GM04503 (cell line): ENCODE results near the gene STOM.

Experiments
- DNase-seq: peaks from one replicate; pipeline ENCODE4 v3.0.0-alpha.2; 2012; ENCODE audit warnings: low read depth

Gene STOM

GRCh38 chr9:121322037-121322736 lies 47.9 kb downstream of the STOM start:
- peak; percentile 93 for DNase-seq

- DNase-seq, result no peak
Measured at GRCh38 chr9:121321016-121321503, 49.0 kb downstream of the STOM start.

- DNase-seq, result no peak
Measured at GRCh38 chr9:121319383-121319780, 50.7 kb downstream of the STOM start.

- DNase-seq, result no peak
Measured at GRCh38 chr9:121318631-121319382, 51.2 kb downstream of the STOM start.

DNA sequence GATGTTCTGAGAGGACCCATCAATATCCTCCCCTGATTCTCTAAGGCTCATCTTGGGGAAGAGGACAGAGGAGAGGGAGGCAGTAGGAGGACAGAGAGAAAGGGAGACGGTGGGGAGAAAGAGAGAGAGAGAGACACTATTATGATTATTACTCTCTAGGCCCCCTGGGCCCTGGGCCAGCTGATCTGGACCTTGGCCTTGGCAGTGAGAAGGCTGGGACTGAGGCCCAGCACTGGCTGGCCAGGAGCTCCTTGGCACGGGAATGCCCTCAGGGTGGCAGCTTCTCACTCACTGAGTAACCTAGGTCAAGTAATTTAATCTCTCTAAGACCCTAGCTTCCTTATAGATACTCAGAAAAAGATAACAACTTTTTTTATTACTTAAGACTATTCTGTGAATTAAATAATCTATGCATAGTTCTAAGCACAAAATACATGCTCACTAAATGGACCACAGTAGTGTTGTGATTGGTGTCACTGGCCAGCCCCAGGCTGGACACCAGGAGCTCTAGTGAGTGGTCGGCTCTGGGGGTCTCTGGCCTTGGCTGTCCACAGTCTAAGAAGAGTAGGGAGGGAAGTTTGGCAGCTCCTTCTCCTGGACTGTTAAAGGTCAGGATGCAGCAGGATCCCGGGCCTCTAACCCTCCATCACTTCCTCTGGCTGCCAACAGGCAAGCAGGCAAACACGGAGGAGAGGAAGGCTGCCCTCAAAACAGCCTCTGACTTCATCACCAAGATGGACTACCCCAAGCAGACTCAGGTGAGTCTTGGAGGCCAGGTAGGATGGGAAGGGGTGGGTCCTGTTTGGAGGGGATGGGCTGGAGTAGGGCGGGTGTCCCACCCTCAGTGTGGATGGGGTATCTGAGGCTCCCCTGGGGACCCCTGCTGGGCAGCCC lies 52.1 kb downstream of the STOM start:
- DNase-seq, result no peak

DNA sequence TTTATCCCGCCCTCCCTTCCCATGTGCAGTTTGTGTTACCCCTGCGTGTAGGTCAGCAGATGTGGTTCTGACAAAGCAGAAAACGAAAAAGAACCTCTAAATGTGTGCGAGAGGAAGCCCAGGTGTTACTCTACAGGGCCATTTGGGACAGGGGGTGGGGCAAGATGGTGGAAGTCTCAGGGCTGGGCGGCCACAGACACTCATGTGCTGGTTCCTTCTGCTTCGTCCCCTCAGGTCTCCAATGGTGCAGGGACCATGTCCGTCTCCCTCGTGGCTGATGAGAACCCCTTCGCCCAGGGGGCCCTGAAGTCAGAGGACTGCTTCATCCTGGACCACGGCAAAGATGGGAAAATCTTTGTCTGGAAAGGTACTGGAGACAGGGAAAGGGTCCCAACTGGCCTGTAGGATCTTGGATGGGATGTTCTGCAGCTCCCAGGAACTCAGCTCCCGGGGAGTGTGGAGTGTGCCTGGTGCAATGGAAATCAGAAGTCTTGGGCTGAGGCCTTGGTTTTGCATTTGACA lies 53.1 kb downstream of the STOM start:
- DNase-seq, result no peak

DNA sequence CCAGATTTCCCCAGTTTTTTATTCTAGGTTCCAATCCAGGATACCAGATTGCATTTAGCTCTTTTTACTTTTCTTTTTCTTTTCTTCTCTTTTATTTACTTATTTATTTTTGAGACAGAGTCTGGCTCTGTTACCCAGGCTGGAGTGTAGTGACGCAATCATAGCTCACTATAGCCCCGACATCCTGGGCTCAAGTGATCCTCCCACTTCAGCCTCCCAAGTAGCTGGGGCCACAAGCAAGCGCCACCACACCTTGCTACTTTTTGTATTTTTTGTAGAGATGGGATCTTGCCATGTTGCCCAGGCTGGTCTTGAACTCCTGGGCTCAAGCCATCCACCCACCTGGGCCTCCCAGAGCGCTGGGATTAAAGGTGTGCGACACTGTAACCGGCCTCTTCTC lies 53.7 kb downstream of the STOM start:
- DNase-seq, result no peak

DNA sequence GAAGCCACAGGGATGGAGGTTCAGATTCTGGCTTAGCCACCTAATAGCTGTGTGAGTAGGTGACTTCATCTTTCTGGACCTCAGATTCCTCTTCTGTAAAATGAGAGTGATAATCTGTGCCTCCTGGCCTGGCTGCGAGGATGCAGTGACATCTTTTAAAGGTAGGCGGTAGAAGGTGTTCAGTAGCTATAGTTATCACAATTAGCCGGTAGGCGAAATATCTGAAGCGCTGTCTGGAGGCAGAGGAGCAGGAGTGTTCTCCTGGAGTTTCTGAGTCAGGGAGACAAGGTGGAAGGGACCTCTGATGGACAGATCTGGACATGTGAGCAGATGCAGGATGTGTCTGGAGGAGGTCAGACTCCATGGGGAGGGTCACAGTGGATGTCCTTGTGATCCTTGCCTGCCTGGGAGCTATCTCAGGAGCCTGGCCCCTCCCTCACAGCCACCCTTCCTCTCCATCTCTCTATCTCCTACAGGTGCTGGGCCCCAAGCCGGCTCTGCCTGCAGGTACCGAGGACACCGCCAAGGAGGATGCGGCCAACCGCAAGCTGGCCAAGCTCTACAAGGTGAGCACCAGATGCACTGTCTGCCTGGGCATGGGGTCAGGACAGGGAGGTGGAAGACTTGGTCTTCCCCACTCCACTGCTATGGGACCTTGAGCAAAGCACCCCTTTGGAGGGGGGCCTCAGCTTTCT lies 56.4 kb downstream of the STOM start:
- DNase-seq, result no peak

DNA sequence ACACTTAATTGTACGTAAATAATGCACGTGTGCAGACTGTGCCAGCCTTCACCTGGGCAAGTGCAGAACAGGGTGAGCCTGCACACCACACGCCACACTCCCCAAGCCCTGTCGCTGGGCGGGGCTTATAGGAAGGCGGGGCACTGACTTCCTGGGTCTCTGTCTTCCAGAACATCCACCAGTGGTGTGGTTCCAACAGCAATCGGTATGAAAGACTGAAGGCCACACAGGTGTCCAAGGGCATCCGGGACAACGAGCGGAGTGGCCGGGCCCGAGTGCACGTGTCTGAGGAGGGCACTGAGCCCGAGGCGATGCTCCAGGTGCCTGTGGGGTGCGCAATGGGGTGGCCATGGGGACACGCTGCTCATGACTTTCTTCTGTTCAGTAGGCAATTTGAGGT lies 57.9 kb downstream of the STOM start:
- DNase-seq, result no peak

GRCh38 chr9:121310571-121310970 lies 59.5 kb downstream of the STOM start:
- DNase-seq, result no peak

DNA sequence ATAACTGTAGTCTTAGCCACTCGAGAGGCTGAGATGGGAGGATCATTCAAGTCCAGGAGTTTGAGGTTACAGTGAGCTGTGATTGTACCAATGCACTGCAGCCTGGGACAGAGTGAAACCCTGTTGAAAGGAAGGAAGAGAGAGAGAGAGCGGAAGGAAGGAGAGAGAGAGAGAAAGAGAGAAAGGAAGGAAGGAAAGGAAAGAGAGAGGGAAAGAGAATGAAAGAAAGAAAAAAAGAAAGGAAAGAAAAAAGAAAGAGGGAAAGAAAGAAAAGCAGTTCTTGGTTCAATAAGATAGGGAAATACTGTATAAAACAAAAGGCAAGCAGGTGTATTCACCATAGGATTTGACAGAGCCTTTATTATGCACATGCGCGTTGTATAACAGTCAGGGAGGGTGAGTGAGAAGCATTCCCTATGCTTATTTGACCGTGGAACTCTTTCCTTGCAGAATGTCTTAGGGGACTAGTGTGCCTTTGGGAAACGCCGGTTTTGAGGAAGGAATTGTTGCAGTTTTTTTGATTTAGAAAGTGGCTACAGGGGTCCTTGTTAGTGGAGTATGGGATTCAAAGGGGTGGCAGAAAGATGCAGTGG lies 60.1 kb downstream of the STOM start:
- no peak for DNase-seq

DNA sequence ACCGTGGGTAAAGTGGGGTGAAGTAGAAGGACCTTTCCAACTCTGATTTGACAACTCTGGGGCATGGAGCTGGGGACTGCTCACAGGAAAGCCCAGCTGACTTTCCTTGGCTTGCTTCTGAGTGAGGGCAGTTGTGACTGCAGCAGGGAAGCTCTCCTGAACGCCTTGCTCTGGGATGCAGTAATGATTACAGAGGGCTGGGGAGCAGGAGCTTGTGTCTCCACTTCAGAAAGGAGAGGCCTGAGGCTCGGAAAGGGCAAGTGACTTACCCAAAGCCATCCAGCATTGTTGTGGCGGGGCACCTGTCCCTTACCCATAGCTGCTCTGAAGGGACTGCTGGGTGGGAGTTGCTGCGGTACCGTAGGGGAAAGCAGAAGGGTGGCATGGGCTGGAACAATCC lies 60.9 kb downstream of the STOM start:
- no peak for DNase-seq

DNA sequence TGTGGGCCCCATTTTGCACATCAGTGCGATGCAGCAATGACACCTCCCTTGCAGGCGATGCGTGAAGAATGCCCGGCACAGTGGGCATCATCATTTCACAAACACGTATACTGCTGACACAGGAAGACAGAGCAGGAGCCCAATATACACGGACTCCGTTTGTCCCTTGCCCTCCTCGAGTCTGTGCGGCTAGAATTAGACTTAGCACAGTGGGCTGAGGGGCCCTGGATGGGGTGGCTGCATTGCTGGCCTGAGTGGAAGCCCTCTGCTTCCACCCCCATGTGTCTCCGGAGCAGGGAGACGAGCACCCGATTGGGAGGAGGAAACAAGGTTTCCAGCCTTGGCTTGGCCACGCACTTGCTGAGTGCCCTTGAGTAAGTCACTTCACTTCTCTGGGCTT lies 61.3 kb downstream of the STOM start:
- no peak for DNase-seq

DNA sequence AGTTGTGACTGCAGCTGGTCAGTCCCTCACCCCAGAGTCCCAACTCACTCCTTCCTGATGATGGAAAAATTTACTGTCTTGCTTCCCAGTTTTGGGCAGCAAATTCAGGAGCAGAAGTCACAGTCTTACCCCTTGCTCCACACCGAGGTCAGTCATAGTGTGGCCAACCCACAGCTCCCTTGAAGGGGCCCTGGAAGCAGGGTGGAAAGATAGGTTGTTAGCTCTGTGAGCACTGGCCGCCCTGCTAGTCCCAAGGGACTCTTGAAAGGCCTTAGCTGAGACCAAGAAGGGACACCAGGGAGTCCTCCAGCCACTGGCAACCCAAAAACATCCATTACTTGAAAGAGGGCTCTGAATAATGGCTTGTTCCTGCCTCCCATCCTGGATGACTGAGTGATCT lies 62.1 kb downstream of the STOM start:
- no peak for DNase-seq

GRCh38 chr9:121305269-121305994 lies 64.6 kb downstream of the STOM start:
- DNase-seq, result no peak

GRCh38 chr9:121304707-121305106 lies 65.3 kb downstream of the STOM start:
- no peak for DNase-seq

DNA sequence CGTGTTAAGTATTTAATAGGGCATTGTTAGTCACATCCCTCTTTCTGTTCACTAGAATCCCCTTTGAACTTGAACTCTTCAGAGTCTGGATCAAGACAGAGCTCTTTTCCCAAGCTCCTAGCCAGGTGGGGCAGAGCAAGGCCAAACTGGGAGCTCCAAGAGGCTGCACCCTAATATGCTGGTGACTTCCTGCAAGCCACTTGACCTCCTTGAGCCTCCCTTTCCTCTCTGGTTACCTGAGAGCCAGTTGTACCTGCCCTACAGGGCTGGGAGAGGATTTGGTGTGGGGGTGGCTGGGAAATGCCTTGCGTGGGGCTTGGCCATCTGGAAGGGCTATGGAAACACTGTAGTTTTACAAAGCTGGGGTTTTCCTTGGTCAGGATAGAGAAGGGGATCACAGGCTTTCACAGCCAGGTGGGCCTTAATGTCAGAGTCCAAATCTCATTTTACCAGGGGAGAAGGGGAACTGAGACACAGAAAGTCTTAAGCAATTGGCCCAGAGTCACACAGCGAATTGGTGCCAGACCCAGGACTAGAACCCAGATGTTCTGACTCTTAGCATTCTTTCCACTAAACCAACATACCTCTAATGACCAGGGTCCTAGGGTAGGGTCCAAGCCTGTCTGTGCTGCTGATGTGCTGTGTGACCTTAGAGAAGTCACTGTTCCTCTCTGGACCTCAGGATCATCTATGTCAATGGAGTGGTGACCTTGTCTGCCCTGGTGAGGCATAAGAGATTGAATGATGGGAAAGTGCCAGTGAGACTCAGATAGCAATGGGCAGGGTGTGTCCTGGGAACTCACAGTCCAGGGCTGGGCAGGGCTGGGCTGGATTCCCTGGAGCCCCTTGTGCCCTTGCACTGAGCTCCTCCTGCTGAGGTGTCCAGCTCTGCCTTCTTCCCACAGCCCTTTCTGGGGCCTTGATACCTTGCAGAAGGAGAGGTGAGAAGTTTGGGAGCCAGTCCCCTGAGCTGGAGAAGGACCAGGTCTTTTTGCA lies 66.3 kb downstream of the STOM start:
- no peak for DNase-seq

- no peak for DNase-seq
Measured at GRCh38 chr9:121302786-121303185, 67.3 kb downstream of the STOM start.

- DNase-seq, result no peak
Measured at GRCh38 chr9:121302341-121302740, 67.7 kb downstream of the STOM start.
